Neural cell (in vitro differentiated cells): ENCODE data around the gene KDM4C. TPM values are rescaled to one million over a fixed set of nuclear protein-coding genes. Genes with fewer than 3 reads are reported as not detected.

Experiments used
- H2AFZ ChIP-seq: fragments of 200-600, 300-800 bp; sonication (generic), shearing (Covaris generic); 2 replicates; pipeline ENCODE4 v1.6.0; 2014; ENCODE audit warnings: low read depth, mild to moderate bottlenecking, antibody characterized with exemption, low read length, moderate library complexity
- H3F3A ChIP-seq: fragments of 200-600 bp; shearing (Covaris generic); 2 replicates; pipeline ENCODE4 v1.6.1; 2016; ENCODE audit warnings: mild to moderate bottlenecking, moderate library complexity, mixed read lengths, antibody characterized with exemption, low read length; ENCODE audit not compliant: insufficient read depth, poor library complexity, severe bottlenecking
- H3K27ac ChIP-seq: fragments of 200-600, 300-800 bp; sonication (generic), shearing (Covaris generic); 2 replicates; pipeline ENCODE4 v1.5.1; 2014; ENCODE audit warnings: mild to moderate bottlenecking, low read length, moderate library complexity
- H3K27me3 ChIP-seq: fragments of 300-800, 200-600 bp; sonication (generic), shearing (Covaris generic); 2 replicates; pipeline ENCODE4 v1.6.0; 2014; ENCODE audit warnings: mild to moderate bottlenecking, low read depth, low read length, moderate library complexity; ENCODE audit not compliant: insufficient read depth
- H3K36me3 ChIP-seq: fragments of 300-800, 200-600 bp; sonication (generic), shearing (Covaris generic); 2 replicates; pipeline ENCODE4 v1.5.1; 2014; ENCODE audit warnings: mild to moderate bottlenecking, antibody characterized with exemption, low read length, moderate library complexity; ENCODE audit not compliant: insufficient read depth
- H3K4me2 ChIP-seq: fragments of 300-800, 200-600 bp; sonication (generic), shearing (Covaris generic); 2 replicates; pipeline ENCODE4 v1.6.0; 2014; ENCODE audit warnings: mild to moderate bottlenecking, low read length
- H3K4me3 ChIP-seq: fragments of 300-800, 200-600 bp; sonication (generic), shearing (Covaris generic); 2 replicates; pipeline ENCODE4 v1.5.1; 2014; ENCODE audit warnings: mild to moderate bottlenecking, low read length, moderate library complexity
- H3K79me2 ChIP-seq: fragments of 200-600 bp; shearing (Covaris generic); replicated peaks from 2 replicates; pipeline ENCODE4 v1.6.0; 2014; ENCODE audit warnings: mild to moderate bottlenecking, low read length, moderate library complexity; ENCODE audit not compliant: insufficient read depth
- H3K9ac ChIP-seq: fragments of 300-800, 200-600 bp; sonication (generic), shearing (Covaris generic); 2 replicates; pipeline ENCODE4 v1.6.1; 2016; ENCODE audit warnings: mild to moderate bottlenecking, low read length, mixed read lengths
- H3K9me2 ChIP-seq: fragments of 200-600 bp; shearing (Covaris generic); 2 replicates; pipeline ENCODE4 v1.6.1; 2016; ENCODE audit warnings: mild to moderate bottlenecking, low read length, mixed read lengths; ENCODE audit not compliant: insufficient read depth
- H3K9me3 ChIP-seq: fragments of 200-600, 300-800 bp; sonication (generic), shearing (Covaris generic); 2 replicates; pipeline ENCODE4 v1.6.1; 2016; ENCODE audit warnings: mild to moderate bottlenecking, mixed run types, low read length, moderate library complexity, mixed read lengths
- H4K20me1 ChIP-seq: fragments of 200-600 bp; shearing (Covaris generic); 2 replicates; pipeline ENCODE4 v1.6.1; 2016; ENCODE audit warnings: mild to moderate bottlenecking, mixed run types; ENCODE audit not compliant: insufficient read depth
- CTCF ChIP-seq: fragments of 450-650 bp; IDR thresholded peaks from 2 replicates; pipeline ENCODE4 v1.5.1; 2014; ENCODE audit warnings: antibody characterized with exemption, mild to moderate bottlenecking, moderate library complexity; ENCODE audit not compliant: poor library complexity, severe bottlenecking
- EP300 ChIP-seq: fragments of 450-650 bp; conservative IDR thresholded peaks from 2 replicates; pipeline ENCODE4 v1.6.1; 2014; ENCODE audit warnings: antibody characterized with exemption, mild to moderate bottlenecking, moderate library complexity; ENCODE audit not compliant: poor library complexity, severe bottlenecking
- EZH2 ChIP-seq: fragments of 200-600, 300-800 bp; shearing (Covaris generic), sonication (generic); IDR thresholded peaks from 2 replicates; pipeline ENCODE4 v1.6.1; 2014; ENCODE audit warnings: antibody characterized with exemption, low read length, borderline replicate concordance, mild to moderate bottlenecking; ENCODE audit not compliant: insufficient read depth, poor library complexity, severe bottlenecking
- MXI1 ChIP-seq: fragments of 450-650 bp; conservative IDR thresholded peaks from 2 replicates; pipeline ENCODE4 v1.6.1; 2014; ENCODE audit warnings: antibody characterized with exemption, mild to moderate bottlenecking; ENCODE audit not compliant: poor library complexity, severe bottlenecking
- POLR2AphosphoS5 ChIP-seq: IDR thresholded peaks from 2 replicates; pipeline ENCODE4 v1.6.1; 2012
- RAD21 ChIP-seq: fragments of 450-650 bp; conservative IDR thresholded peaks from 2 replicates; pipeline ENCODE4 v1.6.1; 2014; ENCODE audit warnings: antibody characterized with exemption, mild to moderate bottlenecking, moderate library complexity
- REST ChIP-seq: IDR thresholded peaks from 2 replicates; pipeline ENCODE4 v1.6.1; 2012; ENCODE audit warnings: borderline replicate concordance
- SMC3 ChIP-seq: fragments of 450-650 bp; conservative IDR thresholded peaks from 2 replicates; pipeline ENCODE4 v1.6.1; 2014; ENCODE audit warnings: antibody characterized with exemption, mild to moderate bottlenecking, moderate library complexity; ENCODE audit not compliant: poor library complexity
- TAF1 ChIP-seq: IDR thresholded peaks from 2 replicates; pipeline ENCODE4 v1.6.1; 2012; ENCODE audit warnings: low read depth
- polyA minus RNA-seq: library from RNA; depleted of rRNA, polyadenylated mRNA; stranded (reverse); fragments of >200 nt; gene quantifications from 2 replicates; pipeline ENCODE4 v1.2.3, GENCODE V29; 2014
- polyA plus RNA-seq: library from polyadenylated mRNA; depleted of rRNA; stranded (reverse); fragments of >200 nt; gene quantifications from 2 replicates; pipeline ENCODE4 v1.2.3, GENCODE V29; 2014

KDM4C gene
- polyA plus RNA-seq (20.7 and 21.1 TPM in 2 replicates), polyA minus RNA-seq (53.3 and 61.5 TPM in 2 replicates)

DNA sequence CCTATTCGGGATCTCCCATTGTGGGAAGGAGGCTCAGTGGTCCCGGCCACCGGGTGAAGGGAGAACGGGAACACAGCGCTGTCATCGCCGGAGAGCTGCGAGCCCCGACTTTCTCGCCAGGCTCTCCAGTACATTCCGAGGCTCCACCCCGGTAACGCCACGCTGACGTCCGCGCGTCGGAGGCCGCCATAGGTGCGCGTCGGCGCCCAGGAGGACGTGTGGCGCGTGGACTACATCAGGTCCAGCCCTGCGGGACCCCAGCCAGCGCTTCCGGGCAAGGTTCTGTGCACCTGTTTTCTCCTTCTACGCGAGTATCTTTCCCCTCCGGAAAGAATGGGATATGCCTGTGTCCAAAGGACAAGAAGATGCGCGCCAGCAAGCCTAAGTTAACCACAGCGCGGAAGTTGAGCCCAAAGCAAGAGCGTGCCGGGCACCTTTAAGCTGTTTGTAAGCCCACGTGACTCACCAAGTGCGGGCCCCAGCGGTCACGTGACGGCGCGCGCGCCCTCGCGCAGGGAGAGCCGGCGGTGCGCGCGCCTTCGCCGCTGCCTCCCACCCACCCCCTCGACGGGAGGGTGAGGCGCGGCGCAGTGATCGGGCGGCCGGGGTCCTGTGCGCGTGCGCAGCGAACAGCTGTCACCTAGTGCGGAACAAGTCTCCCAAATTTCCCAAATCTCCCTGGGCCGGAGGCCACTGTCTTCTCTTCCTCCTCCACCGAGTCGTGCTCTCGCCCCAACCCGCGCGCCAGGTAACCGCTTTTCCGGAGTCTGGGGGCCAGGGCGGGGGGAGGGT is at the start of gene KDM4C:
Gene KDM4C (plus strand): TSS at position 518 of the 792 bp plus-strand sequence. CDS start 35,016 bp downstream, outside the sequence.
- Histone ChIP-seq H3K4me2 (peak within 1 kb of the TSS; percentile 80), H3K9ac (peak within 1 kb of the TSS; percentile 77), H3K9me3 (no peaks in the 10 kb centered on the region), H4K20me1 (no peaks in the 10 kb centered on the region), H3K36me3 (no peaks in the 10 kb centered on the region), H2AFZ (peak within 1 kb of the TSS; percentile 99), H3F3A (no peaks in the 10 kb centered on the region), H3K4me3 (peak within 1 kb of the TSS; percentile 100), H3K27me3 (no peaks in the 10 kb centered on the region), H3K27ac (peak within 1 kb of the TSS; percentile 70), H3K9me2 (no peaks in the 10 kb centered on the region), H3K79me2 (no peaks in the 10 kb centered on the region)
- TF ChIP-seq EZH2 (no peak), RAD21 (peak; percentile 30), SMC3 (no peak), POLR2AphosphoS5 (peak; percentile 74), REST (peak; percentile 76), MXI1 (peak; percentile 96), TAF1 (peak; percentile 23), EP300 (peak; percentile 61)

DNA sequence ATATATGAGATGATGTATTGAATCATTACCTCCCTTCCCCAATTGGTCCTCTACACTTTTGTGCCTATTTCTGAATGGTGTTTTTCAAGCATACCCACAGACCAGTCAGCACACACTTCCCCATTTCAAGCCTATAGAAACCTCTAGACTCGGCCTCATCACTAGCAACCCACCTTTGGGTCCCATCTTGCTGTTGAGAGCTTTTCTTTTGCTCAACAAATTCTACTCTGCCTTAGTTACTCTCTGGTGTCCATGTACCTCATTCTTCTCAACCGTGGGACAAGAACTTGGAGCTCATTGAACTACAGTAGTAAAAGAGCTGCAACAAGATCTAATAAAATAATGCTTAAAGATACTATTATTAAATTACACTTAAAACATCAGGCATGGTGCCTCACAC is 49.0 kb upstream of the KDM4C start:
- H3K36me3 ChIP-seq, result no peaks in the 10 kb centered on the region
- TF ChIP-seq EP300 (no peak), REST (no peak), SMC3 (no peak), EZH2 (no peak), CTCF (no peak), POLR2AphosphoS5 (no peak), MXI1 (no peak), RAD21 (no peak), TAF1 (no peak)
- H3K9me3 ChIP-seq, result no peaks in the 10 kb centered on the region
- no peak overlapping the region for H3K4me3 ChIP-seq
- no peak overlapping the region for H2AFZ ChIP-seq
- no peaks in the 10 kb centered on the region for H3K9me2 ChIP-seq
- H3K4me2 ChIP-seq, result no peak overlapping the region
- no peaks in the 10 kb centered on the region for H3K27me3 ChIP-seq
- no peaks in the 10 kb centered on the region for H3F3A ChIP-seq
- no peaks in the 10 kb centered on the region for H3K79me2 ChIP-seq
- H4K20me1 ChIP-seq, result no peaks in the 10 kb centered on the region
- H3K9ac ChIP-seq, result no peak overlapping the region
- H3K27ac ChIP-seq, result no peak overlapping the region
